Erythroblast (primary cell): ENCODE results near the gene BHLHE23.

ENCODE experiments used
- GATA1 ChIP-seq: IDR thresholded peaks from 2 replicates; pipeline ENCODE4 v1.6.1; 2011; ENCODE audit warnings: low read depth, mild to moderate bottlenecking, control low read depth, low read length, moderate library complexity
- POLR2A ChIP-seq: IDR thresholded peaks from 2 replicates; pipeline ENCODE4 v1.6.1; 2011; ENCODE audit warnings: mild to moderate bottlenecking, low read length

DNA sequence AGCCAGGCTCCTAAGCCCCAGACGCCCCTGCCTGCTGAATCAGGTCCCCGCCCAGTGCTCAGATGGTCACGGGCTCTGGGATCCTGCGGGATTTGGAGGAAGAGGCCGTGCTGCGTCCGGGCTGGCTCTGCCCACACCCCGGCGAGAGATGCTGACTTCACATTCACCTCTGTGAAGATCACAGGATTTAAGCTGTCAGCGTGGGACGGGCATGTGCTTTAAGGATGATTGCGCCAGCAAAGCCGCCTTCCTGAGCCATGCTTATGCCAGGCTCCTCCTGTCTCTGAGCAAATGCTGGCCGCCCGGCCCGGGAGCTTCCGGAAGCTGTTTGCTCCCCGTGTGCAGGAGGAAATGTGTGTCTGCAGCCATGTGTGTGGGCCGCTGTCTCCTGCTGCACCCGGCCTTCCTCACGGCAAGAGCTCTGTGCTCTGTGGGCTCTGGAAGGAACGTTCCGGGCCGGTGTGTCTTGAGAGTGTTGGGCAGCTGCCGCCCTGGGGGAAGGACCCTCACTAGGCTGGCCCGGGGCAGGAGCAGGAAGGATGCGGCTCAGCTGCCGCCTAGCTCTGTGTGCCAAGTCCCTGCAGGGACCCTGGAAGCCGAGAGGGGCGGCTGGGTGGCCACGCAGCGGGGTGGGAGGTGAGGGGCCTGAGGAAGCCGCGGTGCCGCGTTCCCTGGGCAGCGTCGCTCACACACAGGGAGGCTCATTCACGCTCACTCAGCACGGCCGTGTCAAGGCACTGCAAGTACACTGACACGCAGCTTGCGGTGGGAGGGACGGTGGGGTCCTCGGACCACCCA, 19.0 kb upstream of the BHLHE23 start:
- TF ChIP-seq POLR2A: no peak
- TF ChIP-seq GATA1: no peak
